GM18526 (cell line): ENCODE results near the gene FGD4.

ENCODE experiments used
- POLR2A ChIP-seq: IDR thresholded peaks from 3 replicates; pipeline ENCODE4 v1.6.1; 2011; ENCODE audit not compliant: insufficient read length; ENCODE audit errors: extremely low read depth

Gene FGD4

DNA sequence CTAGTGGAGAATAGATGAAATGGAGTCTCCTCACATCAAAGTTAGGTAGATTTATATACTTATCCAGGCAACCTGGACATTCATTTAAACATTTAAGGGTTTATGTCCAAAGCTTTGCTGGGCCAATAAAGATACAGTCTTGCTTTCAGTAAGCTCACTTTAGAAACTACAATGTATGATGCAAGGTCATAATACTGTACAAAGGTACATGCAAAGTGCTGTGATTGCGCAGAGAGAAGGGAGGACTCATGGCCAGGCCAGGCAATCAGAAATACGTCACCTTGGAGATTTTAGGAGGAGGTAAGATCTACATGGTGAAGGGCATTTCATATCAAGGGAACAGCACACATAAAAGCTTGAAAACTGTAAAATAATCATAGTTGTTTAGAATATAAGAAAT is 113.6 kb downstream of the FGD4 start:
- TF ChIP-seq POLR2A, result no peak

DNA sequence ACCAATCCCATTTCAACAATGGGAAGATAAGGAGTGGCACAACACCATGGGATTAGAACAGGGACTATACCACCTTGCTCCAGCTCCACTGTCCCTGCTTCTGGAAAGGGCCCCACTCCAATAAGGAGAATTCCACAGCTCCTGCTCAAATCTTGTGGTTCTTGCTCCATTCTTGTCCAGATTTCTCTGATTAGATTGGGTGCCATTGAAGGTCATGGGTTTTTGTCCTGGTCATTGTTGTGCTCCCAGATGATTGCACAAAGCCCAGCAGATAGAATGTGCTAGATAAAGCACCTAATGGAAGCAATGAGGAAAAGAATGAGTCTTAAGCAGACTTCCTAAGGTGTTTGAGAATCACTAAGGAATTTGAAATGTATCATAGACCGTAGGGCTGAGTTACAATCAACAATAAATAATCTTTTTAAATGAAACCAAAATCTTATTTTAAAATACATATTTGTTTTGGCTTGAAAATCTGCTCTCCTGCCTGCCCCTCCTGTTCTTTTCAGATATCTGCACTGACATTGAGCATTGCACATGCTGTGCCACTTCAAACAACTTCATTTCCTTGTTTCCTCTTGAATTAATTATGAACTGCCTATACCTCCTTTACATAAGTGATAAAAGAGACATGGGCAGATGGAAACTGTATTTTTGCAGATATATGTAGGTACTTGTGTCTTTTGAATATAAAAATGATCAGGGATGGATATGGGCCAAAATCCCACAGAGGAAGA is 115.9 kb downstream of the FGD4 start:
- no peak for TF ChIP-seq POLR2A

DNA sequence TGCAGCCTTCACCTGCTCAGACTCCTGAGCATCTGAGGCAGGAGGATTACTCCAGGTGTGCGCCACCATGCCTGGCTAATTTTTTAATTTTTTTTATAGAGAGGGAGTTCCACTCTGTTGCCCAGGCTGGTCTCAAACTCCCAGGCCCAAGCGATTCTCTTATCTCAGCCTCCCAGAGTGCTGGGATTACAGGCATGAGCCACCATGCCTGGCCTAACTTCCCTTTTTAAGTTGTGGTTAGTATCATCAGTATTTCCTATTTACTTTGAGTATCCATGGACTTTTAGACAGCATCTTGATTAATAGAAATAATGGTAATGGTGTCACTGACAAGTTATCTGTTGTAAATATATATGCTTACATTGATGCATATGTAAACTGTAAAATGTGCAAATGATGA is 116.9 kb downstream of the FGD4 start:
- no peak for TF ChIP-seq POLR2A

DNA sequence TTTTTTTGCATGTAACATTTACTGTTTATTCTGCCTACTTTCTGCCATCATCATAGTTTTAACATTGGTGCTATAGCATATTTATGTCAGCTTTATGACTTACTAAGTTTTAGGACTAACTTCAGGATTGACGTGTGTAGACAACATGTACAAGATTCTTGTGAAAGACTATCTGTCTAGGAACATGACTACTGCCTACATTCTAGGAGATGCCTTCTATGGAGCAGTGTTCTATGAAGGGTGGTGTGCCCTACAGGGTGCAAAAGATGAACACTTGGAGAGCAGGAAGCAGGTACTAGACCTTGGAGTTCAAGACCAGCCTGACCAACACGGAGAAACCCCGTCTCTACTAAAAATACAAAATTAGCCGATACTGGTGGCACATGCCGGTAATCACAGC is 118.6 kb downstream of the FGD4 start:
- no peak for TF ChIP-seq POLR2A

DNA sequence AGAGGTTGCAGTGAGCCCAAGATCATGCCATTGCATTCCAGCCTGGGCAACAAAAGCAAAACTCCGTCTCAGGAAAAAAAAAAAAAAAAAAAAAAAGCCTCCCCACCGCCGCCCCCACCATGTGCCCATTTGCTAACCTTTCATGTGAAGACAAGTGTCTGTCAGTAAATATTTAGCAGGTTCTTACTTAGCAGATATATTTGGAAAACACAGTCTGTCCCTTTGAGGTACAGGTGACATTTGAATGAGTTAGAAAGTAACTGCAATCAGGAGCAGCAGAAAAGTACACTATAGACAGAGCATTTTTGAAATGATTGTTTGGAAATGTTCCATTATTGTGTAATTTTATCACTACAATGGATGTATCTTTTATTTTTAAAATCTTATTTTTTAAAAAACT is 119.7 kb downstream of the FGD4 start:
- TF ChIP-seq POLR2A, result no peak

DNA sequence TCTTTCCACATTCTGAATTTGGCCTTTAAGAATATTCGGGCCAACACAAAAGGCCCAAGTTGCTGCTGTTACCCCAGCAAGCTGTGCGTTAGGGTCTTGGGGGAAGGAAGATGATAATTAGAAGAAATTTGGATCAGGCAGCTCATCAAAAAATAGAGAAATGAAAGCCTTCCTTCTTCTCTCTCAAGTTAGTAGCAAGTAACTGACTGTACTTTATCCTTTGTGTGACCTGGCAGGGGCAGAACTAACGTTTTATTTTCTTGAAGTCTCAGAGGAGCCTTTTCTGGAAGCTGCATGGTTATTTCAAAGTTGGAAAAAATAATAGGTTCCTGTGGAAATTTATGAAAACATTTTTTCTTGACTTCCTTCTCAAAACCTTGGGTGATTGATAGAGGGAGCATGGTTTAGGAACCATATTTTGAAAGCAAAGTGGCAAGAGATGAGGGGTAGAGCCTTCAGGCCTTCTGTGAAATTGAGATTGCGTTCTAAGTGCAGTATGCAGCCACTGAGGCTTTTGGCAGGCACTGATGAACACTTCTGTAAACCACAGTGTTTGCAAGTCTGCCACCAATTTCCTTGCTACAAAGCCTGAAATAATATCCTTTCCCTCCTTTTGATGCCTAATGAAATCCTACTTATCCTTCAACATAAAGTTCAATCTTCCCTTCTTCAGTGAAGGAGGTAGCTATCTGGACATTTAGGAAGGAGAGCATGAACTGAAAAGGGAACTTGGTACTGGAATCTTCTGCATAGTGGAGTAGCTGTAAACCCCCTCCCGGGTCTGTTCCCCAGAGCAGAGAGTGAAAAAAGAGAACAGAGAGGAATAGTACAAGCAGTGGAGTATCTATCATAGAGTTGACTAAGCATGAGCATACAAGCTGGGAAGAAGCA is 123.2 kb downstream of the FGD4 start:
- no peak for TF ChIP-seq POLR2A

DNA sequence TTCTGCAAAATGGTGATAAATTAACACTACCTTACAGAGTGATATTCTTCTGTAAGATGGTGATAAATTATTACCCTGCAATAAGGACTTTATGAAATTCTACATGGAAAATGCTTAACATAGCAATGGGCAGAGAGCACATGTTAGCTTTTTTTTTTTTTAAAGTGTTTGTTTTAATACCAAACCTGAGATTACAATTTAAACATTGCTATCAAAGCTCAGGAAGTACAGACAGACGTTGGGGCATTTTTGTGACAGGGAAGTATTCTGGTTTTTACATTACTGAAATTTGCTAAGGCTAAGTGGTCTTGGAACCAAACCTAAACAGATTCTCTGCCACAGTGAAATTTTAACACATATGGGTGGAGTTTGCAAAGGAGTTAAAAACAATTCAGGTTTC is 133.1 kb downstream of the FGD4 start:
- TF ChIP-seq POLR2A, result no peak

DNA sequence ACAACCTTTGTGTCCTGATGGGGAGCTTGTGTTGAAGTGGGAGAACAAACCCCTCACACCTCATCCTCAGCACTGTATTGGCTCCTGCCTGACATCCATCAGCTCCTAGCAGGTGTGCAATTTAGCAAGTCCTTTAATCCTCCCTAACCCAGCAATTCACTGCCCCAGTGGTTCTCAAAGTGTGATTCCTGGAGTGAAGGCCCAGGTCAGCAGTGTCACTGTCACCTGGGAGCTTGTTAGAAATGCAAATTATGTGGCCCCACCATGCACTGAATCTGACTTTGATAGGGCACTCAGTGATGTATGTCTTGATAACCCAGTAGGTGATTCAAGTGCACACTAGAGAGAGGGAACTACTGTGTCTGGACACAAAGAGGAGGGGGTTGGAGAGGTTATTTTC is 133.6 kb downstream of the FGD4 start:
- no peak for TF ChIP-seq POLR2A

DNA sequence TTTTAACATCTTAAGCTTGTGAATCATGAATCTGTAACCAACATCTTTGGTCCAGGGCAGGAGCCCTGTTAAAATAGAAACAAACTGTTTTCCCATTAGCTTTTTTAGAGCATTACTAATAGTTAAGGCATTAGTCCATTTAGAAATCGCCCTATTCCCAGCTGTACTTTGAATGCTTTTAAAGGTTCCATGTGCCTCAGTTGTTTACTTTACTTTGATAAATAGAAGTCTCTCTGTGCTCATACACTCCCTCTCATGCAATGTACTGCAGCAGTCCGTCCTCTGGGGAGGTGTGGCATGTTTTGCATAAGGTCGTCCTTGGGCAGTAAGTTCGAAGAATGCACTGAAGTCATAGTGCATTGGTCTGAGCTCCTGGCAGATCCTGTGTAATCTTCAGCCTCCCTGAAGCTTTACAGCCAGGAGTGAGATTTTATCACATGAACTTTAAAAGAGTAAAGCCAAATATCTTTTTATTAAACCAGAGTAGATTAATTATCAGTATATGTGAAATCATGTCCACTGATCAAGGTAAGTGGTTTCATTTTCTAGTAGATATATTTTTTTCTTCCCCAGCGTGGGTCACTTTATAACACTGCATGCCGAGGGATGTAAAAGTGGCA is 134.7 kb downstream of the FGD4 start:
- TF ChIP-seq POLR2A, result no peak

DNA sequence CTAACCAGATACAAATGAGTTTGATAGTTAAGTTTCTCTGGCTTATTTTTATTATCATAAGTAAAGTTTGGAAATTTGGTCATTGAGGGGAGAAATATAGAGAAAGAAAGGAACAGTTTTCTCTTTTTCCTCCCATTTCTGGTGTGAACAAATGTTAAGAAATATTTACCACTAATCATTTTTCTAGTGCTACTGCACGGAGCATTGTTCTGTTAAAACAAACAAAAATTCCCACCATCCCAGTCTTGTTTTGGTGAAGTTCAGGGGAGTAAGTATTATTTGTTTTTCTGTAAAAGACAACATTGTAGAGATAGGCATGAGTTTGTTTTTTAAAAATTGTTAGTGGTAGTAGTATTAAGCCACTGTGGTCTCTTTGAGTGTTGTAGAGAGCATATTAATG is 135.3 kb downstream of the FGD4 start:
- TF ChIP-seq POLR2A, result no peak

DNA sequence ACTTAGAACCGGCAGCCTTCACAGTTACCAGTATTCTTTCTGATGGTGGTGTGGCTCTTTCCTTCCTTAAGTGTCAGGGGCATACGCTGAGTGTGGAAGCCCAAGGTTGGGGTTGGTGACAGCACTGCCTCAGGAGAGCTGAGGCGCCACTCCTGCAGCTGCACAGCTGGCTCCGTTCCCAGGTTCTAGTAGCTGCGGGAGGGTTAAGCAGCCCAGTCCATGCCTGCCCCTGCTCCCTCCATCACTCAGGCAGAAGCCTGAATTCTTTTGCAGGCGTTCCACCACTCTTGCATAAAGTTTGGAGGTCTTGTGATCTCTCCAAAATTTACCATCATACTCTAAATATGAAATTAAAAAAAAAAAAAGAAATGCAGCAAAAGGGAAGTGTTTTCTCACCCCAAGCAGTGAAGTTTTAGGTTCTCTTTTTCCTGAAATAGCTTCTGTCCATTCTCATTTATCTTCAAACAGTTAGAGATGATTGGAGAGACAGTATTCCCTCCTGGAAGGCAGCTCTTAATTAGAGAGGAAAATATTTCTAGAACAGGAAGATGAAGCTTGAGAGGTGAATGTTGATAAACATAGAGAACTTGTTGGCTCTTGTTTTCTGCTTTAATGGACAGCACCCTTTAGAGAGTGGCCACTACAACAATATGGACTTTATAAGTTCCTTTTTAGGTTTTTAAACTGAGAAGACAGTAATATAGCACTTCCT is 136.1 kb downstream of the FGD4 start:
- TF ChIP-seq POLR2A, result no peak

DNA sequence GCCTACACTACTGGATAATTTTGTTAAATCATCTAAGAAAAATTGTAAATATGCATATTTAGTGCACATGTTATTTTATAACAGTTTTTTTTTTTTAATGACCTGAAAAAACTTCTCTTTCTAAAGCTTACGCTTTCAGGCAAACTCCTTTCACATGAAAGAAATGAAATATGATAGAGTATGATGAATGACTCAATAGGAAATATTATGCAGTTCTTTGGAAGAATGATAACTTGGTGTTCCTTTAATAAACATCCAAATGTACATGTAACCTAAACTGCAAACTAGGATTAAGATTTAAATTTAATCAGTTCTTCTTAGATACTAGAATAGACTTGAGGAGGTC is 136.6 kb downstream of the FGD4 start:
- TF ChIP-seq POLR2A, result no peak

DNA sequence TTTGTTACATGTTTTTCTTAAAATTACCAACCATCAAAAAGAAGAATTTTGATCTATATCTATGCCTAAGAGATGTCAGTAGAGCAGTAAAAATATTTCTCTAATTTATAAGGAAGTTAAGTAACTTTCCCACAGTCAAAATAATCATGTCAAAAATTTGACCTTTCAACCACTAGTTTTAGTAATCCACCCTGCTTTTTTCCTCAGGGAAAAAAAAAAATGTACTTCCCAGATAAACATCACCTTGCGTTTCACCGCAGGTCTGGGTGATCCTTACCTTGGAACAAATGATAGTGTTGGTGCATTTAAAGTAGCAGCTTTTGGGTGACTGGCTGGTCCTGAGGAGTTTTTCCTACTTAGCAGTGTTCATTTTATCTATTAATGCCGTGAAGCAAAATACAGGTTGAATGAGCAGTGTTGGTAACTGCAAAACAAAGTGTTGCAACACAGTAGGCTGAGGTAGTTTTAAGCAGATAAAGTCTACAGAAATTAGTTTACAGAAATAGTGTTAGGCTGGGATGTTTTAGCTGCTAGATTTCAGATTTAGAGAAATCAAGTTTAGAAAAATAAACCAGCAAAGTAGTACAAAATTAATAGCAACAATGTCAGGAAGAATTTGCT is 142.5 kb downstream of the FGD4 start:
- no peak for TF ChIP-seq POLR2A

DNA sequence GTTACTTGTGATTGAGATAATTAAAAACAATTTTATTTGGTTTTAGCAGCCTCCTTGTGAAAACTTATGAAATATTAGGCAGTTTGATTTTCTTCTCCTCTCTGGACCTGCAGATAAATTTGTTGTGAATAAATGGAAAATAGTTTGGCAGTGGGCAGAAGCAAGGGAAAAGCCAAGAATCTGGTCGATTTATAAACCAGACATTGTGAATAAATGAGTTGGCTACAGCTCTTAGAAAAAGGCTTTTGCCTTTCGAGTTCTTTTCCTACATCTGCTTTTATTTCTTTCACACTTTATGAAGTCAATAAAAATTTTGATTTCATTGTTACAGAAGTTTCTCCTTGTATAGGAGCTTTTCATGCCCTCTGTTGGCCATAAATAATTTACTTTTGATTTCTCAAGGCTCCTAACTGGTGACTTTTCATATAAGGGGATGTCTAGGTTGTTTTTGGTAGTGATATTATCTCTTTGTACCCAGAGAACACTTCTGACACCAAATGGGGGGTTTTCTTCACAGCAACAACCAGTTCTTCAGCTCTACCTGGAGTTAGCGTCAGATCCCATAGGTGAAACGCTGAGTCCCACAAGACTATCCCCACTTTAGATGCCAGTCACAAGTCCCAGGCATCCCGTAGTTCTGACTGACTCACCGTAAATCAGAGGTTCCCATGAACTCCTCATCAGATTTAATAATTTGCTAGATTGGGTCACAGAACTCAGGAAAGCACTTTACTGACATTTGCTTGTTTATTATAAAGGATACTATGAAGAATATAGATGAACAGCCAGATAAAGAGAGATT is 143.3 kb downstream of the FGD4 start:
- no peak for TF ChIP-seq POLR2A
